Measurements from ENCODE around the gene AHCY. TPM values are rescaled to one million over a fixed set of nuclear protein-coding genes. Genes with fewer than 3 reads are reported as not detected.

AHCY gene
- total RNA-seq, 1 donor from 2014 or later, result 165 TPM

- H3K27me3 Mint-ChIP-seq (ENCODE audit: unreplicated experiment), result peaks cover 3% of the 10 kb centered on the region
- H3K4me1 Mint-ChIP-seq (ENCODE audit: unreplicated experiment), result no peaks in the 10 kb centered on the region
- H3K9me3 Mint-ChIP-seq (ENCODE audit: unreplicated experiment), result no peaks in the 10 kb centered on the region
- H3K27ac Mint-ChIP-seq (ENCODE audit: unreplicated experiment), result no peak overlapping the region
- no peak for DNase-seq (ENCODE audit: low spot score)
- H3K36me3 Mint-ChIP-seq (ENCODE audit: low read depth, unreplicated experiment), result peaks cover 4% of the 10 kb centered on the region
- no peak overlapping the region for H3K4me3 Mint-ChIP-seq (ENCODE audit: unreplicated experiment)
- TF ChIP-seq, protein P1, sequence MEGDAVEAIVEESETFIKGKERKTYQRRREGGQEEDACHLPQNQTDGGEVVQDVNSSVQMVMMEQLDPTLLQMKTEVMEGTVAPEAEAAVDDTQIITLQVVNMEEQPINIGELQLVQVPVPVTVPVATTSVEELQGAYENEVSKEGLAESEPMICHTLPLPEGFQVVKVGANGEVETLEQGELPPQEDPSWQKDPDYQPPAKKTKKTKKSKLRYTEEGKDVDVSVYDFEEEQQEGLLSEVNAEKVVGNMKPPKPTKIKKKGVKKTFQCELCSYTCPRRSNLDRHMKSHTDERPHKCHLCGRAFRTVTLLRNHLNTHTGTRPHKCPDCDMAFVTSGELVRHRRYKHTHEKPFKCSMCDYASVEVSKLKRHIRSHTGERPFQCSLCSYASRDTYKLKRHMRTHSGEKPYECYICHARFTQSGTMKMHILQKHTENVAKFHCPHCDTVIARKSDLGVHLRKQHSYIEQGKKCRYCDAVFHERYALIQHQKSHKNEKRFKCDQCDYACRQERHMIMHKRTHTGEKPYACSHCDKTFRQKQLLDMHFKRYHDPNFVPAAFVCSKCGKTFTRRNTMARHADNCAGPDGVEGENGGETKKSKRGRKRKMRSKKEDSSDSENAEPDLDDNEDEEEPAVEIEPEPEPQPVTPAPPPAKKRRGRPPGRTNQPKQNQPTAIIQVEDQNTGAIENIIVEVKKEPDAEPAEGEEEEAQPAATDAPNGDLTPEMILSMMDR (IDR thresholded peaks at IDR 0.05; ENCODE audit: unreplicated experiment), result no peak
These were observed 67.3 kb downstream of the AHCY start for GRCh38 chr20:34235875-34236274.

GRCh38 chr20:34233687-34234086 lies 69.5 kb downstream of the AHCY start:
- no peak for DNase-seq (ENCODE audit: low spot score)
- Mint-ChIP-seq H3K9me3 (ENCODE audit: unreplicated experiment) (no peaks in the 10 kb centered on the region), H3K27ac (ENCODE audit: unreplicated experiment) (no peak overlapping the region), H3K4me1 (ENCODE audit: unreplicated experiment) (no peaks in the 10 kb centered on the region), H3K27me3 (ENCODE audit: unreplicated experiment) (peaks cover 3% of the 10 kb centered on the region), H3K36me3 (ENCODE audit: low read depth, unreplicated experiment) (peaks cover 4% of the 10 kb centered on the region), H3K4me3 (ENCODE audit: unreplicated experiment) (no peak overlapping the region)
- TF ChIP-seq, protein P1 (IDR thresholded peaks at IDR 0.05; ENCODE audit: unreplicated experiment), result no peak

DNA sequence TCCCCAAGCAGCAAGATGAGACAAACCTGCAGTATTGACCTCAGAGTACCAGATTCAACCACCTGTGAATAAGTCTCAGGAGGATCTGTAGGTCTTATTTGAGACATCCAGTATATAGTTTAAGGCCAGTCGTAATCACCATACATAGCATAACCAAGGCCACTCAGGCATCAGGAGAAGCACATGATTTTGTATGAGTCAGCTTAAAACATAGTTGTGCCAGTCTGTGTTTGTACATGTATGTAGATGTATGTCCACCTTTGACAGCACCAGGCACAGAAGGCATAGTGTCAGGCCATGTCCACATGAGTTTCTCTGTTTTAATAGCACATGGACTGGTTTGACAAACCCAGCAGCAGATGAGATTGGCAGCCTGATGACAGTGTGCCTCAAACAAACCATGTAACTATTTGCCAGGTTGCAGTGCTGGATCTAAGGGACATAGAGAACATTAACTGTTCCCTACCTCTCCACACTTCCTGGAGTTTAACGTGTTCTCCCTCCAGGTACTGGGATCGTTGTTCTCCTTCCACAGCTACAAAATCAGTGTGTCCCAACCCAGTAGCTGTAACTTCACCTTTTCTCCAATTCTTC lies 70.6 kb downstream of the AHCY start:
- Mint-ChIP-seq H3K9me3 (ENCODE audit: unreplicated experiment) (no peaks in the 10 kb centered on the region), H3K4me3 (ENCODE audit: unreplicated experiment) (no peak overlapping the region), H3K27ac (ENCODE audit: unreplicated experiment) (no peak overlapping the region), H3K4me1 (ENCODE audit: unreplicated experiment) (no peaks in the 10 kb centered on the region), H3K36me3 (ENCODE audit: low read depth, unreplicated experiment) (peaks cover 4% of the 10 kb centered on the region), H3K27me3 (ENCODE audit: unreplicated experiment) (peaks cover 3% of the 10 kb centered on the region)
- TF ChIP-seq, protein P1 (IDR thresholded peaks at IDR 0.05; ENCODE audit: unreplicated experiment), result no peak
- DNase-seq (ENCODE audit: low spot score), result no peak

DNA sequence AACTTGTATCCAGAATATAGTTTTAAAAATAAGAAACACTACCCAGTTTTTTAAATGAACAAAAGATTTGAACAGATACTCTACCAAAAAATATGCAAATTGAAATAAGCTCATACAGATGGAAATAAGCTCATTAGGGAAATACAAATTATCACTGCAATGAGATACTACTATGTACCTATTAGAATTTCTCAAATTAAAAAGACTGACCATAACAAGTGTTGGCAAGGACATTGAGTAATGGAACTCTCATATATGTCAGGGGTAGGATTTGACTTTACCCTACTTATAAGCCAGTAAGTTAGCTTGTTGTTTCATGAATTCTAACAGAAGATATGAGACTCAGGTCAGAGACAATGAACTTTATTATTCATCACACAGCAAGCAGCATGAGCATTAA lies 71.5 kb downstream of the AHCY start:
- H3K36me3 Mint-ChIP-seq (ENCODE audit: low read depth, unreplicated experiment), result peaks cover 4% of the 10 kb centered on the region
- no peak overlapping the region for H3K27ac Mint-ChIP-seq (ENCODE audit: unreplicated experiment)
- TF ChIP-seq, protein P1 (IDR thresholded peaks at IDR 0.05; ENCODE audit: unreplicated experiment), result no peak
- no peak for DNase-seq (ENCODE audit: low spot score)
- H3K4me3 Mint-ChIP-seq (ENCODE audit: unreplicated experiment), result no peak overlapping the region
- no peaks in the 10 kb centered on the region for H3K9me3 Mint-ChIP-seq (ENCODE audit: unreplicated experiment)
- peaks cover 3% of the 10 kb centered on the region for H3K27me3 Mint-ChIP-seq (ENCODE audit: unreplicated experiment)
- H3K4me1 Mint-ChIP-seq (ENCODE audit: unreplicated experiment), result no peaks in the 10 kb centered on the region

Other genes starting within 250 kb of the AHCY start
- gene EIF2S2, start 191.1 kb downstream of the AHCY start, total RNA-seq (ENCODE audit: unreplicated experiment), result 107 TPM
- gene ASIP, start 61.9 kb downstream of the AHCY start, total RNA-seq (ENCODE audit: unreplicated experiment), result not detected
- gene ITCH, start 59.9 kb upstream of the AHCY start, total RNA-seq (ENCODE audit: unreplicated experiment), result 46.8 TPM
- 96.8 TPM for gene DYNLRB1, start 213.1 kb upstream of the AHCY start, total RNA-seq (ENCODE audit: unreplicated experiment)

Data from endothelial cell (in vitro differentiated cells).